GM12864 (cell line): Measurements from ENCODE around the gene RAB30.

Experiments
- DNase-seq: peaks from one replicate; pipeline ENCODE4 v3.0.0-alpha.2; 2011; ENCODE audit warnings: low read depth
- H3K4me3 ChIP-seq: 2 replicates; pipeline ENCODE4 v1.5.1; 2011; ENCODE audit warnings: mild to moderate bottlenecking, low read depth, low read length, control low read depth
- CTCF ChIP-seq: IDR thresholded peaks from 2 replicates; pipeline ENCODE4 v1.5.1; 2011; ENCODE audit warnings: low read depth, mild to moderate bottlenecking, moderate library complexity, low read length, control low read depth, inconsistent platforms; ENCODE audit errors: missing control alignments

RAB30 gene

DNA sequence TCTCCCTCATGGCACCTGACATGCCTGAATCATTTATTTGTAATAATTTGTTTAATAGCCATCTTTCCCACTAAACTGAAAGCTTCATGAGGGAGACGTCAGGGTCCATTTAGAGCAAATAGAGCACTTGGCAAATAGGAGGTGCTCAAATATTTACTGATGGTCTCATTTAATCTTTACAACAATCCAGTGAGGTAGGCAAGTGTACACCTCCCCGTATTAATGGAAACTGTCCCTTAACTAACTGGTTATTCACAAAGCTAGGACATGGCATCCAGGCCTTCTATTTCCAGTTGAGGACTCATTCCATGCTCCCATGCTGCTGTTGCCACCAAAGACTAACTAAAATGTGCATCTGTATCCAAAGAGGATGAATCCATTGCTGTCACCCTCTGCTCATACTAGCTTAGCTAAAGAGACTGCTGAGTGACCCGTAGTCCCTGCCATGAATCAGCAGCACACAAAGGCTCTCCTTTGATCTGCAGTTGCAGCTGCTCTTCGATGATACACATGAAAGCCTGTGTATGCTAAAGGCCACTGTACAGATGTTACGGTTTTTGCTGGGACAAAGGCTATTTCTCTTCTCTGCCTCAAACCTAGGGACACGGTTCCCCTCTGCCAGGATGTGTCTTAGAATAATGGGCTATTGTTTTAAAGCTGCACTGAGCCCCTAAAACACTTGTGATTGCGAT is 82.6 kb downstream of the RAB30 start:
- no peak overlapping the region for H3K4me3 ChIP-seq
- no peak for TF ChIP-seq CTCF
- no peak for DNase-seq

- H3K4me3 ChIP-seq, result no peak overlapping the region
- no peak for TF ChIP-seq CTCF
- DNase-seq, result no peak
Observed at GRCh38 chr11:82987997-82988396, 83.7 kb downstream of the RAB30 start.

- H3K4me3 ChIP-seq, result no peak overlapping the region
- no peak for DNase-seq
- no peak for TF ChIP-seq CTCF
Observed at GRCh38 chr11:82986446-82986845, 85.3 kb downstream of the RAB30 start.

DNA sequence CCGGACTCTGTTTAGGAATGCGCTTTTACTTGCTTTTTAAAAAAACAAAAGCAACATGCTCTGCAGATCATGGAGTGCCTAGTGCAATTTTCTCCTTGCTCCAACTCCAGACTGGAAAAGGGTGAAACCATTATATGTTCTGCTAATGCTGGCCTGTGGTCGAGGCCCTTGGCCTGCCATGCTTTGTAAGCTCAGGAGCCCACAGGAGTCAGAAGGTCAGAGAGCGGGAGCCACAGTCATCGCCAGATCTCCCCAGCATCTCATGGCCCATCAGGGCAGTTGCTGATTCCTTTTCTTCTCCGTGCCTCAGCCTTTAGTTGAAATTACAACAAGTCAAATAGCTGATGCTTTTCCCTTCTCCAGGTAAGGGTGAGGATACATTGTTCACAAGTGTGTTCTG is 89.8 kb downstream of the RAB30 start:
- H3K4me3 ChIP-seq, result no peak overlapping the region
- TF ChIP-seq CTCF, result no peak
- no peak for DNase-seq

- no peak overlapping the region for H3K4me3 ChIP-seq
- DNase-seq, result no peak
- no peak for TF ChIP-seq CTCF
Observed at GRCh38 chr11:82980947-82981346, 90.8 kb downstream of the RAB30 start.

- H3K4me3 ChIP-seq, result no peak overlapping the region
- no peak for DNase-seq
- no peak for TF ChIP-seq CTCF
Observed at GRCh38 chr11:82980292-82980691, 91.4 kb downstream of the RAB30 start.

GRCh38 chr11:82979824-82980223 is 91.9 kb downstream of the RAB30 start:
- no peak overlapping the region for H3K4me3 ChIP-seq
- DNase-seq, result no peak
- TF ChIP-seq CTCF, result no peak
